NCI-H1092 (cell line): ENCODE measurements around the gene SRGAP1.
"Not testable (repeated sequence)": the region's sequence is repeated elsewhere in the genome, so short reads cannot be mapped to it uniquely, and the experiment has no call there.

ENCODE experiments used
- DNase-seq: peaks from one replicate; lab custom pipeline; 2025; lab: John Stamatoyannopoulos, UW

The SRGAP1 gene

DNA sequence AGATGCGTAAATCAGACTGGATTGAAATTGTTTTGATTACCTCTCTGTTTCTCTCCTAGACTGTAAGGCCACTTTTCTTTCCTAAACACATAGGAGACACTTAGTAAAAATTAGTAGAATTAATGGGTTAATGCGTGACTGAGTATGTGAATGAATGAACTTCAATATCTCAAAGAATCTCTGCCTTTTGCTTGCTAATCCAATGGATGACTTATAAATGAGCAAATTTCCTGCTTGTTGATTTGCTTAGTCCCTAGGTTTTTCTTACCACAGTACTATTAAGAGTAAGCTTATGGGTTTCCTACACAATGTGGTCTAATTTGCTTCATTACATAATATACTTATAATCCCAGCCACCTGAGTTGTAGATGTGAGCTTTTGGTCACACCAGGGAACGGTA lies 164.1 kb downstream of the SRGAP1 start:
- DNase-seq: no peak

DNA sequence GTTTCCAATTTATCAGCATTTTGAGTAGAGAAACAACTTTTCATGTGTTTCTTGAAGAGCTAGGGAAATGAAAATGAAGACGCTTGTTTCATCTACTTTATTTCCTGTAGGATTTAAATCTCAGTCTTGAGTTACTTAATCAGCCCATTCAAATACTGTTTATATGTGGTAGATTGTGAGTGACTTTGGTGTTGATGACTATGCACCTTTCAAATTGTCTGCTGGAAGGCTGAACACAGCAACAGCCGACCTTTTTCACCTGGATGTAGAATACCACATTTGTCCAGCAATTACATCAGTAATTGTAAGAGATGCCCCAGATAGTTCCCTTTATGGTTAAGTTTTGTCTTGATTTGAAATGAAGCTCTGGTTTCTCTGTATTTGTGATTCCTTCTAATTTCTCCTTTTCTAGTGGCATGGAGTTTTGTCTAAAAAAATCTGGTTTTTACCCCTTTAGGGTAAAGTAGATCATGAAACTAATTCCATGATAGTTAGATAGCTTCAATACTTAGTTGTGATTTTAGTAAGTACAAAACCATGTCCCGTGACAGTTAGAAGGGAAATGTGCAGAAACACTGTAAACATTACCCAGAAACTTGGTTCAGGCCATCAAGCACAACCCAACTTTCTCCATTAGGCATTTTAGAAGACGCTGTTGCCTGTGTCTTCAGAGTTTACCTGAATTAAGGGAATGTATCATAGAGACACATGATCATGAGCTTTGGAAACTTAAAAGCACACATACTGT lies 165.0 kb downstream of the SRGAP1 start:
- no peak for DNase-seq

DNA sequence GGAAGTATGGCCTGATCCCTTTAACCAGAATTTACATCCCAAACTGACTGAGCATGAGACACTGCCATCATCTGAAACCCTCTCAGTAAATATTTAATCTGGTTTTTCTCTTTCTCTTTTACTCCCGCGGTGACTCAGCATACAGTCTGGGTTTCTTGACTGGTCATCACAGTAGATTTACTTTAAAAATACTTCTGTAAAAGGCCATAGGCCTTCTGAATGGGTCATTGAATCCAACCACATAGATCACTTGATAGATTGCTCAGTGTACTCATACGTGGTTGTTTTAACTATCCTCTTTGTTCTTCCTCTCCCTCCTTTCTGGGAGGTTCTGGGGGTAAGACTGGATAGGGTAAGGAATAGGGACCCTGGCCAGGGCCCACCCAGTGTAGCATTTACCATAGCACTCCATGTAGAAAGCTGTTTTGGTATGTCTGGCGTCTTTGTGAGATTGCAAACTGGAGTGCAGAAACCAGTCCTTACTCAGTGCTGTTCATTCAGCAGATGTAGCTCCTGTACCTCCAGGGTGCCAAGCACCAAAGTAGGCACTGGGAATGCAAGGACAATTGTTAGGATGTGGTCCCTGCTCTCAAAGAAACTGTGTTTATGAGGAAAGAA lies 165.7 kb downstream of the SRGAP1 start:
- DNase-seq: no peak

DNA sequence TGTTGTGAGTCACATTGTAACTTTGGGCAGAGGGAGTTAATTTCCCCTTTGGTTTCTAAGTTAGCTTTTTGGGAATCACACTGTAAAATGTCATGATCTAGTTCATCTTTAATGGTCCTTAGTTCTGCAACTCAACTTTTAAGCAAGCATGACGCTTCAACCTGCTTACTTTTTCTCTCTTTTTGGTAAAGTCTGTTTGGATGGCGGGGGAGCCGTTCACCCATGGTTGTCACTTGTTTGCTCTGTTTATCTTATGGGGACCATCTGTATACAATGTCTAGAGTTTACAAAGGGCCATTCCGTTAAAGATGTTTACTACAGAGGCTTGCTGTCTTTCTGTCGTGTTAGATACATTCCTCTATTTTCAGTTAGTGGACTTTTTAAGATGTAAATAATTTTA lies 172.0 kb downstream of the SRGAP1 start:
- DNase-seq: no peak

DNA sequence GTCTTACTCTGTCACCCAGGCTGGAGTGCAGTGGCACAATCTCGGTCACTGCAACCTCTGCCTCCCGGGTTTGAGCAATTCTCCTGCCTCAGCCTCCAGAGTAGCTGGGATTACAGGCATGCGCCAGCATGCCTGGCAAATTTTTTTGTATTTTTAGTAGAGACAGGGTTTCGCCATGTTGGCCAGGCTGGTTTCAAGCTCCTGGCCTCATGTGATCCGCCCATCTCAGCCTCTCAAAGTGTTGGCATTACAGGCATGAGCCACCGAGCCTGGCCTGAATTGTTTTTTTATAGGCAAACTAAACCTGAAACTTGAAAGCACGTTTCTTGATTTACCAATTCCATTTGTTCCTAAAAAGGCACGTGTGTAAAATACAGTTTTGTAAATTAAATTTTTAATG lies 173.6 kb downstream of the SRGAP1 start:
- not testable (repeated sequence) for DNase-seq

GRCh38 chr12:64018524-64018923 lies 174.0 kb downstream of the SRGAP1 start:
- DNase-seq: no peak

DNA sequence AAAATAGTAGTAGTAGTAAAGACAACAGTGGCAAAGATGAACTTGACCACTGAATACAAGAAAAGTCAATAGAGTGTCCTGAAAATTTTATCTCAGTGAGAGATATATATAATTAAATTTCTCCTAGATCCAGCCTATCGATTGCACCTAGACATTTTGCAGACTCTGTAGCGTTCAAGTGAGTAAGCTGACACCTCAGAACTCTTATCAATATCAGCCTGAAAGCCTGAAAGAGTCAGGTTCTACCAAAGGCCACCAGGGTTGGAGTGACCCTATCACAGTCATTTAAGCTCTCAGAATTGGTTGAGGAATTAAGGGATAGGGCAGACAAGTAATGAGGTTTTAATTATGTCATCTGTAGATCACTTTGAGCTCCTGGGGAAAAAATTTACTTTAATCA lies 174.6 kb downstream of the SRGAP1 start:
- no peak for DNase-seq

DNA sequence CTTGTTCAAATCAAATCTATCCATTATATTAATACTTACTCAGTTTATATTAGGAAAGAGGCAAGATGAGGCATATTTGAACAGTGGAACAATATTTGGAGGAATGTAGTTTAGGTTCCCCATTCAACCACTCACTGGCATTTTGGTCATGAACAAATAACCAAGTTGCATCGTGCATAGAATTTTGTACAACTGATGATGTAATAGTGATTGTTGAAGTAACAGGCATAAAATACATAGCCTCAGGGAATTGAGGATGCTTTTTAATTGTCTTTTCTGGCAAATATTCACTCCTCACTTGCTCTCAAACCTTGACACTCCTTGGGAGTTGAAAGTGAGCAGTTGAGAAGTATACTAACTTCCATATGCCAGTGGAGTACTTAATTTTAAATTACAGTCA lies 175.2 kb downstream of the SRGAP1 start:
- no peak for DNase-seq

DNA sequence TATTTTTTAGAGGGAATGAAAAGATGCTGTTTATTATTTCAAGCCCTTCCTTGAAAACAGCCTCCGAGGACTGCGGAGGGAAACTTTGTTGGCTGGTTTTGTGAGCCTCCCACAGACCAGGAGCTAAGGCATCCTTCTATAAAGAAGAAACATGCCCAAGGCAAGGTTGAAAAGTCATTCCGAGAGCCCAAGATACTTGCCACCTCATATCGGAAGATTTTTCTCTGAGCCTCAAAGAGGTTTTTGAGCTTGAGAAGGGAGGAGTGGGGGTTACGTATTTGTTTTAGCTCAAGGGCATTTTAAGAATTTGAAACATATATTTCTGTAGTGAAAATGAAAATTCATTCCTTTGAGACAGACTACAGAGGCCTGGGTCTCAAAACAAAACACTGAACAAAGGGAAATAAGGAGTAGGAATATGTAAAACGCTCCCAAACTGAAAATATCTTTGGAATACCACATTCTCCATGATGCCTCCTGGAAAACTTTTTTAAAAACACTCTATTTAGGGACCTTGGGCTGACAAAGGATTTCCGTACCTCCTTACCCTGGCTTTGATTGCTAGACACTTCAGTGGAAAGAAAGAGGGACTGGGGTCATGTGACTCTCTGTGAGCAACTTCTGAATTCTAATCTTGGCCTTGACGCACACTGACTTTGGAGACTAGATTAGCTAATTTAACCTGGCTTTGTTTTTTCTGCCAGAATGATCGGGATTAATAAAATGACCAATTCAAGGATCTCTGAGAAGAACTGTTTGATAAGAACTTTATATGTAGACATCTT lies 180.9 kb downstream of the SRGAP1 start:
- DNase-seq: no peak

DNA sequence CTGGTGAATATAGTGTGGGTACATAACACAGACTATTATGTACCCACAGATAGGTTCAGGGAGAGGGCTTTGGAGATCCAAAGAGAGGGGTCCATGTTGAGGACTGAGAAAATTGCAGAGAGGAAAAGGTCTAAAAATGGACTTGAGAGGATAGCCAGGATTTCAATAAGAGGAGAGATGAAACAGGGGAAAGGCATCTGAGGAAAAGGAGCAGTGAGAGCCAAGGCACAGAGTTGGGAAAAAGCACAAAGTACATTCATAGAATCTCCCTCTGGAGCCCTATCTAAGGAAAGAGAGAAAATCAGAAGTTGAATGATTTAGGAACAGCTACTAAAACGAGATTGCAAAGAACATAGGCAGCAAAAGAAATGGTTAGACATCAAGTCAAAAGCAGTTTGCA lies 182.8 kb downstream of the SRGAP1 start:
- no peak for DNase-seq

DNA sequence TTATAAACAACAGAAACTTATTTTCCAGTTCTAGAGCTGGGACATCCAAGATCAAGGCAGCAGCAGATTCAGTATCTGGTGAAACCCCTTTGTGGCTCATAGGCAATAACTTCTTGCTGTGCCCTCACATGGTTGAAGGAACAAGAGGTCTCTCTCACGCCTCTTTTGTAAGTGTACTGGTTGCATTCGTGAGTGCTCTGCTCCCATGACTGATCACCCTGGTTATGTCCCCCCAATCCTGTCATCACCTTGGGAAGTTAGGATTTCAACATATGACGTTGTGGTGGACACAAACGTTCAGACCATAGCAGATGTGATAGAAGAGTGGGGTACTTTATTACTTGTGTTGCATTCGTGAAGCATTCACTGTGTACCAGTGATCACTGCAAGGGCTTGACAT lies 184.0 kb downstream of the SRGAP1 start:
- no peak for DNase-seq

GRCh38 chr12:64029013-64029857 lies 184.7 kb downstream of the SRGAP1 start:
- DNase-seq: no peak

DNA sequence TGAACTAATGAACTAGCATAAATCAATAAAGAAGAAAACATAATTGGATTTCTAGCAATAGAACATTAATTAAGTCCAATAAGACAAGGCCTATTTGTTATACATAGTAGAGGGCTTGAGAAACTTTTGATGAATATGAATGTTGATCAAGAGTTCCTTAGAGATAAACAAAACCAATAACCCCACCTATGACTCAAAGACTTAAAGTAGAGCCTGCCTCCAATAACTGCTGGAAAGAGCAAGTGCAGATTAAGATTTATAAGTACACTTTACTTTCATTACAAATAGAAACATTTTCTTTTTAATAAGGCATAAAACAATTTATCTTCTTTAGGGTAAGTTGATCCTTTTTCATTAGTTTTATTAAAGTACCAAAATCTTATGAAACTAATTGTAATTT lies 185.7 kb downstream of the SRGAP1 start:
- no peak for DNase-seq

- DNase-seq: not testable (repeated sequence)
Measured at GRCh38 chr12:64034056-64034455, 189.6 kb downstream of the SRGAP1 start.

GRCh38 chr12:64034901-64035576 lies 190.5 kb downstream of the SRGAP1 start:
- no peak for DNase-seq

DNA sequence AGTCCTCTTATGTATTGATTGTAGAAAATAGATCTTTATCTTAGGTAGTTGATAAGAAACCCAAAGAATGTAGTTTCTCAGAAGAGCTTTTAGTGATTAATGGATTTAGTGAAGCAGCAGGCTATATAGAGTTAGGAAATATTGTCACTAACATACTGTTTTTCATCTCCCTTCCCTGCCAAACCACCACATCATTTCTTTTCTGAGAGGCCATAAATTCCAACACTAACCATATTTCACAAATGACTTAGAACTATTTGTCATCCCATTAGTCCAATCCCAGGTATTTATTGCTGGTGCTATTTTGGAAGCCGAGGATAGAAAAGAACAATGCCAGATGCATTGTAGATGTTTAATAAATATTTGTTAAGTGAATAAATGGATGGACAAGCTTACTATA lies 191.9 kb downstream of the SRGAP1 start:
- DNase-seq: no peak

DNA sequence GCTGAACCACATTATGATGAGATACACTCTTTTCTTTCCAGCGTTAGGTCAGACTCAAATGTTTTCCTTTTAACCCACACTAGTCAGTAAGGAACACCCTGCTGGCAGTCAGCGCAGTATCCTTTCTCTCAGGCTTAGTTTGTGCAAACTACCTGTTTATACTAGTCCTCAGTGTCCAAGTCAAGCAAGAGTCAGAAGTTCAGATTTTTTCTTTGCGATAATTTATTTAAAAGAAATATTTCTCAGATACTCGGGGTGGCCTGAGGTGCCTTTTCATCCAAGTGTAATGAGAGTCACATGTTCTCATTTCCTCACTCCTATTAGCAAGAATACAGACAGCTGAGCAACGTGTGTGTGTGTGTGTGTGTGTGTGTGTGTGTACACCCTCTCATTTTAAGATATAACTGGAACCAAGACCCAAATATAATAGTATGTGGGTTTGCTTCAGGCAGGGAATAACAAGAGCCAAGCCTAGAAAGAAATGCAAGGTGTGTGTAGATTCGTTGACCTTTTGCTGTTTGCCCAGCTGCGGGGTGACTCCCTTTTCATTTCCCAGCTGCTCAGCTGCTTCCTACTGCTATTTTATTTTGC lies 194.9 kb downstream of the SRGAP1 start:
- DNase-seq: peak; percentile 69

DNA sequence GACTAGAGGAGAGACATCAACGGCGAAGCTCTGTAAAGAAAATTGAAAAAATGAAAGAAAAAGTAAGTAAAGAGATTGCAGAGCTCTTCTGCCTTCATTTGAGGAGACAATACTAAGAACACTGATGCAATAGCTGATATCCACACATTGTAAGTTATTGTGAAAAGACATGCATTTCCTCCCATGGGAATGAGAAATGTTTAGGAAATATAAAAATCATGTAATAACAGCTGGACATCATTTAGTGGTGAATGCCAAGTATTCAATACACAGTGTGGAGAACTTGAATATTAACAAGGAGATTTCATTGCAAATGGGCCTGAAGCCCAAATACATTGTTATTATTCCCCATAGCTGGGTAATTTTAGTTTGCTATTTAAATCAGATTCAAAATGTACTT lies 198.4 kb downstream of the SRGAP1 start:
- DNase-seq: no peak

- DNase-seq: no peak
Measured at GRCh38 chr12:64044191-64044590, 199.7 kb downstream of the SRGAP1 start.

- DNase-seq: no peak
Measured at GRCh38 chr12:64051057-64051456, 206.6 kb downstream of the SRGAP1 start.

DNA sequence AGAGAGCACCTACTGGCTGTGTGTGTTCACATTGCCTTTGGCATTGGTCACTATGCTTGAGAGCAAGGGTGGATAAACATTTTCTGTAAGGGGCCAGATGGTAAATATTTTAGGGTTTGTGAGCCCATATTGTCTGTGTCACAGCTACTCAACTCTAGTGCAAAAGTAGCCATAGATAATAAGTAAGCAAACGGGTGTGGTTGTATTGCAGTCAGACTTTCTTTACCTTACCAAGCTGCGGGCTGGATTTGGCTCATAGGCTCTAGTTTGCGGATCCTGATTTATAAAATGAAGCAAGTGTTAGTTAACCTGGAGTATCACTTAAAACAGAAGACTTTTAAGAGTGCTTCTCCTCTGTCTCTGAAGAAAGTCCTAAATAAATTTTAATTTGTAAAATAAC lies 208.6 kb downstream of the SRGAP1 start:
- DNase-seq: no peak
